ENCODE data around the gene NYAP2. TPM values are rescaled to one million over a fixed set of nuclear protein-coding genes. Genes with fewer than 3 reads are reported as not detected.

Gene NYAP2
- polyA plus RNA-seq, 3 donors = not detected

DNA sequence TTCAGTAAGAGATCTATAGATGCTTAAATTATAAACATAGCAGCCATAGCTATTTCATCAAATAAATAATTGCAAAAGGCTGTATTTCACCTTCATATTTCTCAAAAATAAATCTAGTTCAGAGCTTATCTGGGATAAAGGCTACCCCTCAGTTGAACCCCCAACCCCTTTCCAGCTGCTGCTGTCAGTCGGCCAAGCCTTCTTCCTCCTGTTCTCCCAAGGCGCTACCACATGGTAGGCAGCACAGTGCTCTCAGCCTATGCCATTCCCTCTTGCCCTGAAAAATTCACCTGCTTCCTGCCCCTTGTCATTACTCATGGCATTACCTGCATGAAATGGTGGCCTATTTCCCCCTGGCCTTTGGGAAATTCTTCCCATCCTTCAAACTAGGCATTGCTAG lies 136.5 kb downstream of the NYAP2 start:
- no peak overlapping the region for H2AFZ ChIP-seq (ENCODE audit: insufficient read depth, low read depth, low read length, poor library complexity, severe bottlenecking)
- H3K27ac Mint-ChIP-seq = no peak overlapping the region
- no peak overlapping the region for H3K9ac ChIP-seq (ENCODE audit: insufficient read depth, low read length, poor library complexity, severe bottlenecking)
- H3K79me2 ChIP-seq (ENCODE audit: insufficient read depth, low read length) = no peaks in the 10 kb centered on the region
- H3K4me1 ChIP-seq (ENCODE audit: control insufficient read depth in 1 of 2, insufficient read depth in 2 of 2, low read length in 2 of 2) = no peaks in the 10 kb centered on the region
- H3K9me3 ChIP-seq (replicated peaks in 1 of 2; ENCODE audit: control insufficient read depth in 1 of 2, insufficient read depth in 1 of 2, low read length in 2 of 2) = peaks cover 0 to 7% of the 10 kb centered on the region in 2 donors
- H3K4me2 ChIP-seq (replicated peaks; ENCODE audit: extremely low read depth, low read length, poor library complexity, severe bottlenecking) = no peak overlapping the region
- H3K4me3 Mint-ChIP-seq = no peak overlapping the region
- no peaks in the 10 kb centered on the region for H3K27me3 ChIP-seq (ENCODE audit: control insufficient read depth in 2 of 2, insufficient read depth in 2 of 2, low read length in 2 of 2)
- no peaks in the 10 kb centered on the region for H4K20me1 ChIP-seq (ENCODE audit: insufficient read depth, low read length)
- H3K4me3 ChIP-seq (replicated peaks in 1 of 3; ENCODE audit: low read depth in 2 of 3, low read length in 3 of 3) = no peak overlapping the region
- TF ChIP-seq, protein P1, sequence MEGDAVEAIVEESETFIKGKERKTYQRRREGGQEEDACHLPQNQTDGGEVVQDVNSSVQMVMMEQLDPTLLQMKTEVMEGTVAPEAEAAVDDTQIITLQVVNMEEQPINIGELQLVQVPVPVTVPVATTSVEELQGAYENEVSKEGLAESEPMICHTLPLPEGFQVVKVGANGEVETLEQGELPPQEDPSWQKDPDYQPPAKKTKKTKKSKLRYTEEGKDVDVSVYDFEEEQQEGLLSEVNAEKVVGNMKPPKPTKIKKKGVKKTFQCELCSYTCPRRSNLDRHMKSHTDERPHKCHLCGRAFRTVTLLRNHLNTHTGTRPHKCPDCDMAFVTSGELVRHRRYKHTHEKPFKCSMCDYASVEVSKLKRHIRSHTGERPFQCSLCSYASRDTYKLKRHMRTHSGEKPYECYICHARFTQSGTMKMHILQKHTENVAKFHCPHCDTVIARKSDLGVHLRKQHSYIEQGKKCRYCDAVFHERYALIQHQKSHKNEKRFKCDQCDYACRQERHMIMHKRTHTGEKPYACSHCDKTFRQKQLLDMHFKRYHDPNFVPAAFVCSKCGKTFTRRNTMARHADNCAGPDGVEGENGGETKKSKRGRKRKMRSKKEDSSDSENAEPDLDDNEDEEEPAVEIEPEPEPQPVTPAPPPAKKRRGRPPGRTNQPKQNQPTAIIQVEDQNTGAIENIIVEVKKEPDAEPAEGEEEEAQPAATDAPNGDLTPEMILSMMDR (IDR thresholded peaks at IDR 0.05) = no peak
- 81% methylated on average over 2 of the region's 2 CpGs for WGBS (ENCODE audit: insufficient coverage)
- DNase-seq = no peak
- peaks cover 0 to 4% (median 3%) of the 10 kb centered on the region in 7 donors for H3K9me3 Mint-ChIP-seq
- intact Hi-C loops (cut with micrococcal nuclease) = no loop called here
- peaks cover 0 to 3% (median 0%) of the 10 kb centered on the region in 3 donors for H3K27me3 Mint-ChIP-seq (ENCODE audit: low read depth in 3 of 3)
- H3K27ac ChIP-seq (ENCODE audit: low read depth in 1 of 2, low read length in 2 of 2) = no peak overlapping the region
- H3K36me3 ChIP-seq (replicated peaks in 1 of 2; ENCODE audit: control insufficient read depth in 1 of 2, insufficient read depth in 2 of 2, low read length in 2 of 2) = no peaks in the 10 kb centered on the region
- no peaks in the 10 kb centered on the region for H3K36me3 Mint-ChIP-seq
- H3K4me1 Mint-ChIP-seq = no peaks in the 10 kb centered on the region

DNA sequence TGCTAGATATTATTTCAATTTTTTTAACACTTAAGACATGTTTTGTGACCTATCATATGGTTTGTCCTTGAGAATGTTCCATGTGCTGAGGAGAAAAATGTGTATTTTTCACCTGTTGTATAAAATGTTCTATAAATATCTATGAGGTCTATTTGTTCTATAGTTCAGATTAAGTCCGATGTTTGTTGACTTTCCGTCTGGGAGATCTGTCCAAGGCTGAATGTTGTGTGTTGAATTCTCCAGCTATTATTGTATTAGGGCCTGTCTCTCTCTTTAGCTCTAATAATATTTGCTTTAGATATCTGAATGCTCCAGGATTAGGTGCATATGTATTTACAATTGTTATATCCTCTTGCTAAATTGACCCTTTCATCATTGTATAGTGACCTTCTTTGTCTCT lies 144.1 kb downstream of the NYAP2 start:
- intact Hi-C loops (cut with micrococcal nuclease) = no loop called here
- Mint-ChIP-seq H3K27ac (no peak overlapping the region), H3K9me3 (peaks cover 0 to 16% (median 9%) of the 10 kb centered on the region in 7 donors), H3K27me3 (ENCODE audit: low read depth in 3 of 3) (peaks cover 0 to 2% (median 0%) of the 10 kb centered on the region in 3 donors), H3K4me3 (no peak overlapping the region), H3K4me1 (no peaks in the 10 kb centered on the region), H3K36me3 (no peaks in the 10 kb centered on the region)
- Histone ChIP-seq H3K27me3 (ENCODE audit: control insufficient read depth in 2 of 2, insufficient read depth in 2 of 2, low read length in 2 of 2) (no peaks in the 10 kb centered on the region), H3K4me1 (ENCODE audit: control insufficient read depth in 1 of 2, insufficient read depth in 2 of 2, low read length in 2 of 2) (no peaks in the 10 kb centered on the region), H4K20me1 (ENCODE audit: insufficient read depth, low read length) (no peaks in the 10 kb centered on the region), H3K36me3 (replicated peaks in 1 of 2; ENCODE audit: control insufficient read depth in 1 of 2, insufficient read depth in 2 of 2, low read length in 2 of 2) (no peaks in the 10 kb centered on the region), H3K9ac (ENCODE audit: insufficient read depth, low read length, poor library complexity, severe bottlenecking) (no peak overlapping the region), H3K9me3 (replicated peaks in 1 of 2; ENCODE audit: control insufficient read depth in 1 of 2, insufficient read depth in 1 of 2, low read length in 2 of 2) (peaks cover 13 to 14% of the 10 kb centered on the region in 2 donors), H3K79me2 (ENCODE audit: insufficient read depth, low read length) (no peaks in the 10 kb centered on the region), H2AFZ (ENCODE audit: insufficient read depth, low read depth, low read length, poor library complexity, severe bottlenecking) (no peak overlapping the region), H3K27ac (ENCODE audit: low read depth in 1 of 2, low read length in 2 of 2) (no peak overlapping the region), H3K4me2 (replicated peaks; ENCODE audit: extremely low read depth, low read length, poor library complexity, severe bottlenecking) (no peak overlapping the region), H3K4me3 (replicated peaks in 1 of 3; ENCODE audit: low read depth in 2 of 3, low read length in 3 of 3) (no peak overlapping the region)
- TF ChIP-seq, protein P1 (IDR thresholded peaks at IDR 0.05) = no peak
- DNase-seq = no peak
- no CpG with 5 or more reads among the region's 2 CpGs for WGBS (ENCODE audit: insufficient coverage)
